GM12874 (cell line): Measurements from ENCODE around the gene APOA4.

ENCODE experiments used
- CTCF ChIP-seq: IDR thresholded peaks from 2 replicates; pipeline ENCODE4 v1.5.1; 2011; ENCODE audit warnings: low read depth, mild to moderate bottlenecking, control low read depth, low read length, moderate library complexity; ENCODE audit not compliant: insufficient read depth

APOA4 gene

GRCh38 chr11:116849060-116849459 lies 26.0 kb upstream of the APOA4 start:
- TF ChIP-seq CTCF, result no peak

- no peak for TF ChIP-seq CTCF
These were observed 24.5 kb upstream of the APOA4 start for GRCh38 chr11:116847612-116848011.

- TF ChIP-seq CTCF, result no peak
These were observed 21.6 kb upstream of the APOA4 start for GRCh38 chr11:116844722-116845121.

- no peak for TF ChIP-seq CTCF
These were observed 20.6 kb upstream of the APOA4 start for GRCh38 chr11:116843661-116844060.

- TF ChIP-seq CTCF, result no peak
These were observed 19.8 kb upstream of the APOA4 start for GRCh38 chr11:116842909-116843308.

GRCh38 chr11:116842117-116842516 lies 19.0 kb upstream of the APOA4 start:
- TF ChIP-seq CTCF, result no peak

GRCh38 chr11:116840746-116841296 lies 17.7 kb upstream of the APOA4 start:
- no peak for TF ChIP-seq CTCF

- 0 out of 2 replicates have a peak, but pooled peaks have one; percentile 4 for TF ChIP-seq CTCF
These were observed 17.2 kb upstream of the APOA4 start for GRCh38 chr11:116840224-116840745.
